ENCODE data around the gene XNDC1N. TPM values are rescaled to one million over a fixed set of nuclear protein-coding genes. Genes with fewer than 3 reads are reported as not detected.
"Not testable (repeated sequence)": the region's sequence is repeated elsewhere in the genome, so short reads cannot be mapped to it uniquely, and the experiment has no call there.

Gene XNDC1N
- polyA plus RNA-seq, 2 of the 4 experiments (the other 2 are of a cell fraction), result 4.3 to 7.6 TPM

DNA sequence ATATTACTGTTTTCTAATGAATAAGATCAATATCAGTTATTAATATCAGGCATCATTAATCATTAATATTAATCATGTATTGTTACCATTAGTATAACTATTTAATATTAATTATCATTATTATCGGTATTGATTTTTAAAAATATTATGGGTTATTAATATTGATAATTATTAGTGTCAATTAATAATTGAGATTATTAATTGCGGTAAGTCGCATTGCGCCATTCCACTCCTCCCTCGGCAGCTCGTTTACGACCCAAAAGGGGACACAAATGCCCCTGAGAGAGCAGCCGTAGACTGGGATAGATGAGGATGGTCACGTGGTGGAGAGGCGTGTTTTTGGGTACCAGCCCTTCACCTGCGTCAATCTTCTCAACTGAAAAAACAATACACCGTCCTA, 42.6 kb downstream of the XNDC1N start:
- CTCF ChIA-PET; H3K4me3 ChIP-seq; H3K4me2 ChIP-seq; FAIRE-seq; DNase-seq (ENCODE audit: low read depth in 1 of 2, low spot score in 1 of 2); H3K4me1 ChIP-seq; H3K9me3 ChIP-seq; POLR2A ChIA-PET; ATAC-seq; H3K27ac ChIP-seq: not testable (repeated sequence)
- WGBS (ENCODE audit: missing lambda C conversion rate), result 94% methylated on average over 12 of the region's 12 CpGs

Other genes with a start within 250 kb of the XNDC1N start
- gene DEFB108B, start 95.4 kb downstream of the XNDC1N start, polyA plus RNA-seq (2011; rRNA removed), result not detected in 2 replicates
- gene DEFB108B, start 95.4 kb downstream of the XNDC1N start, polyA plus RNA-seq (2017; fragmentation: RNase III; extraction: RNeasy Plus Mini Kit Qiagen cat#74134 plus additional on column Dnase treatment), result not detected in 3 replicates
- not detected in 2 replicates for gene DEFB131B, start 50.1 kb downstream of the XNDC1N start, polyA plus RNA-seq (2011; rRNA removed)
- gene DEFB131B, start 50.1 kb downstream of the XNDC1N start, polyA plus RNA-seq (2017; fragmentation: RNase III; extraction: RNeasy Plus Mini Kit Qiagen cat#74134 plus additional on column Dnase treatment), result not detected in 3 replicates
- gene RNF121, start 452 bp upstream of the XNDC1N start, polyA plus RNA-seq (2011; rRNA removed), result 102 and 105 TPM in 2 replicates
- gene RNF121, start 452 bp upstream of the XNDC1N start, polyA plus RNA-seq (2017; fragmentation: RNase III; extraction: RNeasy Plus Mini Kit Qiagen cat#74134 plus additional on column Dnase treatment), result 79.0 to 87.2 TPM (median 80.3 TPM) in 3 replicates
- 7.6 and 7.7 TPM in 2 replicates for gene IL18BP, start 70.3 kb upstream of the XNDC1N start, polyA plus RNA-seq (2011; rRNA removed)
- gene IL18BP, start 70.3 kb upstream of the XNDC1N start, polyA plus RNA-seq (2017; fragmentation: RNase III; extraction: RNeasy Plus Mini Kit Qiagen cat#74134 plus additional on column Dnase treatment), result 6.0 to 7.9 TPM (median 6.6 TPM) in 3 replicates
- 51.5 and 64.6 TPM in 2 replicates for gene NUMA1, start 151.9 kb upstream of the XNDC1N start, polyA plus RNA-seq (2011; rRNA removed)
- gene NUMA1, start 151.9 kb upstream of the XNDC1N start, polyA plus RNA-seq (2017; fragmentation: RNase III; extraction: RNeasy Plus Mini Kit Qiagen cat#74134 plus additional on column Dnase treatment), result 56.3 to 65.8 TPM (median 64.5 TPM) in 3 replicates
- 14.3 and 16.3 TPM in 2 replicates for gene LRRC51, start 152.3 kb upstream of the XNDC1N start, polyA plus RNA-seq (2011; rRNA removed)
- 8.2 to 10.1 TPM (median 9.1 TPM) in 3 replicates for gene LRRC51, start 152.3 kb upstream of the XNDC1N start, polyA plus RNA-seq (2017; fragmentation: RNase III; extraction: RNeasy Plus Mini Kit Qiagen cat#74134 plus additional on column Dnase treatment)
- 66.1 and 85.8 TPM in 2 replicates for gene LAMTOR1, start 174.7 kb upstream of the XNDC1N start, polyA plus RNA-seq (2011; rRNA removed)
- gene LAMTOR1, start 174.7 kb upstream of the XNDC1N start, polyA plus RNA-seq (2017; fragmentation: RNase III; extraction: RNeasy Plus Mini Kit Qiagen cat#74134 plus additional on column Dnase treatment), result 109 to 119 TPM (median 114 TPM) in 3 replicates
- gene TOMT, start 177.3 kb upstream of the XNDC1N start, polyA plus RNA-seq (2011; rRNA removed), result not detected in 2 replicates
- gene TOMT, start 177.3 kb upstream of the XNDC1N start, polyA plus RNA-seq (2017; fragmentation: RNase III; extraction: RNeasy Plus Mini Kit Qiagen cat#74134 plus additional on column Dnase treatment), result not detected in 3 replicates
- 48.5 and 88.2 TPM in 2 replicates for gene ANAPC15, start 184.1 kb upstream of the XNDC1N start, polyA plus RNA-seq (2011; rRNA removed)
- gene ANAPC15, start 184.1 kb upstream of the XNDC1N start, polyA plus RNA-seq (2017; fragmentation: RNase III; extraction: RNeasy Plus Mini Kit Qiagen cat#74134 plus additional on column Dnase treatment), result 96.2 to 103 TPM (median 97.5 TPM) in 3 replicates
- not detected in 2 replicates for gene FOLR3, start 207.1 kb upstream of the XNDC1N start, polyA plus RNA-seq (2011; rRNA removed)
- 0.29 to 0.36 TPM in 2 of 3 replicates, not detected in the other for gene FOLR3, start 207.1 kb upstream of the XNDC1N start, polyA plus RNA-seq (2017; fragmentation: RNase III; extraction: RNeasy Plus Mini Kit Qiagen cat#74134 plus additional on column Dnase treatment)

Measured in A549 (cell line).